Measurements from ENCODE around the gene COL5A1.
A peak's percentile ranks its signal among the peaks of the same experiment; 100 is the strongest.

The COL5A1 gene

GRCh38 chr9:134652291-134653225 is 11.0 kb downstream of the COL5A1 start:
- no peaks in the 10 kb centered on the region for H3K9me3 ChIP-seq (ENCODE audit: control insufficient read depth, low read length)
- peaks cover 28% of the 10 kb centered on the region for H3K4me1 ChIP-seq (ENCODE audit: control insufficient read depth, insufficient read depth, low read length, poor library complexity, severe bottlenecking)
- H3K4me3 ChIP-seq (ENCODE audit: extremely low read depth, insufficient read depth, low read length, poor library complexity, severe bottlenecking) = no peak overlapping the region
- H3K27ac ChIP-seq (ENCODE audit: low read depth, low read length, severe bottlenecking) = peak overlapping the region; percentile 41
- H3K36me3 ChIP-seq (ENCODE audit: control insufficient read depth, insufficient read depth, low read length) = peaks cover 57% of the 10 kb centered on the region
- 91 to 94% methylated on average over 11 to 23 of the region's 28 CpGs for WGBS, 2 experiments (ENCODE audit: insufficient coverage in 2 of 2)

- H3K27ac ChIP-seq (ENCODE audit: low read depth, low read length, severe bottlenecking) = peak overlapping the region; percentile 41
- peaks cover 26% of the 10 kb centered on the region for H3K4me1 ChIP-seq (ENCODE audit: control insufficient read depth, insufficient read depth, low read length, poor library complexity, severe bottlenecking)
- H3K4me3 ChIP-seq (ENCODE audit: extremely low read depth, insufficient read depth, low read length, poor library complexity, severe bottlenecking) = no peak overlapping the region
- no peaks in the 10 kb centered on the region for H3K9me3 ChIP-seq (ENCODE audit: control insufficient read depth, low read length)
- 93 to 95% methylated on average over 8 to 14 of the region's 17 CpGs for WGBS, 2 experiments (ENCODE audit: insufficient coverage in 2 of 2)
- H3K36me3 ChIP-seq (ENCODE audit: control insufficient read depth, insufficient read depth, low read length) = peaks cover 58% of the 10 kb centered on the region
Measured at GRCh38 chr9:134653259-134654009, 11.8 kb downstream of the COL5A1 start.

- H3K27ac ChIP-seq (ENCODE audit: low read depth, low read length, severe bottlenecking) = no peak overlapping the region
- WGBS, 2 experiments (ENCODE audit: insufficient coverage in 2 of 2) = 85 to 96% methylated on average over 11 of the region's 11 CpGs
- H3K9me3 ChIP-seq (ENCODE audit: control insufficient read depth, low read length) = peaks cover 2% of the 10 kb centered on the region
- H3K4me1 ChIP-seq (ENCODE audit: control insufficient read depth, insufficient read depth, low read length, poor library complexity, severe bottlenecking) = peaks cover 30% of the 10 kb centered on the region
- H3K36me3 ChIP-seq (ENCODE audit: control insufficient read depth, insufficient read depth, low read length) = peaks cover 58% of the 10 kb centered on the region
- H3K4me3 ChIP-seq (ENCODE audit: extremely low read depth, insufficient read depth, low read length, poor library complexity, severe bottlenecking) = no peak overlapping the region
Measured at GRCh38 chr9:134655101-134655500, 13.5 kb downstream of the COL5A1 start.

GRCh38 chr9:134655586-134656333 is 14.2 kb downstream of the COL5A1 start:
- Histone ChIP-seq H3K9me3 (ENCODE audit: control insufficient read depth, low read length) (peaks cover 7% of the 10 kb centered on the region), H3K4me3 (ENCODE audit: extremely low read depth, insufficient read depth, low read length, poor library complexity, severe bottlenecking) (no peak overlapping the region), H3K36me3 (ENCODE audit: control insufficient read depth, insufficient read depth, low read length) (peaks cover 58% of the 10 kb centered on the region), H3K4me1 (ENCODE audit: control insufficient read depth, insufficient read depth, low read length, poor library complexity, severe bottlenecking) (peaks cover 32% of the 10 kb centered on the region), H3K27ac (ENCODE audit: low read depth, low read length, severe bottlenecking) (peak overlapping the region; percentile 23)
- 85 to 90% methylated on average over 5 to 10 of the region's 10 CpGs for WGBS, 2 experiments (ENCODE audit: insufficient coverage in 2 of 2)

GRCh38 chr9:134656334-134657006 is 14.9 kb downstream of the COL5A1 start:
- Histone ChIP-seq H3K9me3 (ENCODE audit: control insufficient read depth, low read length) (peaks cover 7% of the 10 kb centered on the region), H3K4me3 (ENCODE audit: extremely low read depth, insufficient read depth, low read length, poor library complexity, severe bottlenecking) (no peak overlapping the region), H3K4me1 (ENCODE audit: control insufficient read depth, insufficient read depth, low read length, poor library complexity, severe bottlenecking) (peaks cover 32% of the 10 kb centered on the region), H3K36me3 (ENCODE audit: control insufficient read depth, insufficient read depth, low read length) (peaks cover 58% of the 10 kb centered on the region), H3K27ac (ENCODE audit: low read depth, low read length, severe bottlenecking) (peak overlapping the region; percentile 23)
- WGBS, 2 experiments (ENCODE audit: insufficient coverage in 2 of 2) = 74 to 78% methylated on average over 9 to 10 of the region's 12 CpGs

GRCh38 chr9:134657666-134658377 is 16.2 kb downstream of the COL5A1 start:
- WGBS, 2 experiments (ENCODE audit: insufficient coverage in 2 of 2) = 86 to 88% methylated on average over 19 of the region's 20 CpGs
- H3K36me3 ChIP-seq (ENCODE audit: control insufficient read depth, insufficient read depth, low read length) = peaks cover 48% of the 10 kb centered on the region
- H3K4me1 ChIP-seq (ENCODE audit: control insufficient read depth, insufficient read depth, low read length, poor library complexity, severe bottlenecking) = peaks cover 43% of the 10 kb centered on the region
- H3K9me3 ChIP-seq (ENCODE audit: control insufficient read depth, low read length) = peaks cover 7% of the 10 kb centered on the region
- no peak overlapping the region for H3K4me3 ChIP-seq (ENCODE audit: extremely low read depth, insufficient read depth, low read length, poor library complexity, severe bottlenecking)
- H3K27ac ChIP-seq (ENCODE audit: low read depth, low read length, severe bottlenecking) = peak overlapping the region; percentile 57

GRCh38 chr9:134658378-134658955 is 16.9 kb downstream of the COL5A1 start:
- H3K4me1 ChIP-seq (ENCODE audit: control insufficient read depth, insufficient read depth, low read length, poor library complexity, severe bottlenecking) = peaks cover 47% of the 10 kb centered on the region
- 67 to 73% methylated on average over 11 of the region's 19 CpGs for WGBS, 2 experiments (ENCODE audit: insufficient coverage in 2 of 2)
- peaks cover 7% of the 10 kb centered on the region for H3K9me3 ChIP-seq (ENCODE audit: control insufficient read depth, low read length)
- H3K4me3 ChIP-seq (ENCODE audit: extremely low read depth, insufficient read depth, low read length, poor library complexity, severe bottlenecking) = no peak overlapping the region
- H3K36me3 ChIP-seq (ENCODE audit: control insufficient read depth, insufficient read depth, low read length) = peaks cover 48% of the 10 kb centered on the region
- peak overlapping the region; percentile 57 for H3K27ac ChIP-seq (ENCODE audit: low read depth, low read length, severe bottlenecking)

GRCh38 chr9:134659688-134660131 is 18.1 kb downstream of the COL5A1 start:
- peaks cover 60% of the 10 kb centered on the region for H3K36me3 ChIP-seq (ENCODE audit: control insufficient read depth, insufficient read depth, low read length)
- peak overlapping the region; percentile 25 for H3K27ac ChIP-seq (ENCODE audit: low read depth, low read length, severe bottlenecking)
- no peak overlapping the region for H3K4me3 ChIP-seq (ENCODE audit: extremely low read depth, insufficient read depth, low read length, poor library complexity, severe bottlenecking)
- 94 to 97% methylated on average over 12 to 14 of the region's 14 CpGs for WGBS, 2 experiments (ENCODE audit: insufficient coverage in 2 of 2)
- H3K4me1 ChIP-seq (ENCODE audit: control insufficient read depth, insufficient read depth, low read length, poor library complexity, severe bottlenecking) = peaks cover 49% of the 10 kb centered on the region
- H3K9me3 ChIP-seq (ENCODE audit: control insufficient read depth, low read length) = peaks cover 7% of the 10 kb centered on the region

GRCh38 chr9:134660407-134660806 is 18.8 kb downstream of the COL5A1 start:
- H3K4me1 ChIP-seq (ENCODE audit: control insufficient read depth, insufficient read depth, low read length, poor library complexity, severe bottlenecking) = peaks cover 49% of the 10 kb centered on the region
- WGBS, 2 experiments (ENCODE audit: insufficient coverage in 2 of 2) = 89% methylated on average over 1 of the region's 1 CpG; no CpG with 5 or more reads in 1 of the 2 experiments
- H3K4me3 ChIP-seq (ENCODE audit: extremely low read depth, insufficient read depth, low read length, poor library complexity, severe bottlenecking) = no peak overlapping the region
- H3K27ac ChIP-seq (ENCODE audit: low read depth, low read length, severe bottlenecking) = peak overlapping the region; percentile 25
- peaks cover 66% of the 10 kb centered on the region for H3K36me3 ChIP-seq (ENCODE audit: control insufficient read depth, insufficient read depth, low read length)
- peaks cover 7% of the 10 kb centered on the region for H3K9me3 ChIP-seq (ENCODE audit: control insufficient read depth, low read length)
